Coronary artery (tissue), 2 donors: ENCODE results near the gene SPTB.

Experiments used
- DNase-seq: peaks from one replicate; pipeline ENCODE4 v3.0.0-alpha.2; 2017; ENCODE audit warnings: low spot score
- H3K27ac ChIP-seq, 2 donors: fragments of 200-600 bp; sonication (generic); one replicate each; pipeline ENCODE4 v1.5.1; 2016 to 2019
- H3K4me3 ChIP-seq: fragments of 200-600 bp; sonication (generic); 2 replicates; pipeline ENCODE4 v1.5.1; 2016; ENCODE audit warnings: mild to moderate bottlenecking, moderate library complexity
- TF ChIP-seq, protein P1 (sequence below): fragments of 200-600 bp; sonication (generic); IDR thresholded peaks from one replicate; pipeline ENCODE4 v1.5.1; 2019; ENCODE audit warnings: antibody characterized with exemption

Gene SPTB

DNA sequence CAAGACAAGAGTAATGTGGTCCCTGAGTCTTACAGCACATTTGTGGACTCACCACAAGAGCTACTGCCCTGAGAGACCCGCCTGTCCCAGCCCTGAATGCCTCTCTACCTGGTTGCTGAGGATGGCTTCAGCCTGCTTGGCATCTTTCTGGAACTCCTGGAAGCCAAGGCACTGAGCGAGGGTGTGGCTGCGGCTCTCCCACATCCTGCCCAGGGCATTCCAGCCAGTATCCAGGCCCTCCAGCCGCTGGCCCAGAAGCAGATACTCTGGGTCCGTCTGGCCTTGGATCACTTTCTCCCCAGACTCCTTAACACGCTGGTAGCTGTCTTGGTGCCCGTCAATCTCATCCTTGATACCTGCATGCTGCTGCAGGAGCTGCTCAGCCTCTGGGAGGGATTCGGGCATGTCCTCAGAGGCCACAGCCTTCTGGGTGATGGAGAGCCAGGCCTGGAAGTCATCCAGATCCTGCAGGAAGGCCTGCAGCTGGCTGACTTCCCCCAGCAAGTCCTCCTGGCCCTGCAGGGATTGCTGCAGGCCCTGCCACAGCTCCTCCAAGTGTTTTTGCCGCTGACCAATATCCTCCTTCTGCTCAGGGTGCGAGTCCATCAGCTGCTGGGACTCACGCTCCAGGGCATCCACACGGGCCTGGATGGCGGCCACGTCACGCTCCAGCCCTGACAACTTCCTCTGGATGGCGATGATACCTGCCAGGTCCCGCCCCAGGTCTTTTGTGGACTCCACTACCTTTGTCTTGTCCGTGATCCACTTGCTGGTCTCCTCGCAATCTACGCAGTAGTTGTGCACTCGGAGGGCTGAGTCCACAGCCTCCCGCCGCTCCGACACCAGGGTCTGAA, 93.2 kb downstream of the SPTB start:
- no peak for DNase-seq
- H3K4me3 ChIP-seq = no peak overlapping the region
- no peak overlapping the region for H3K27ac ChIP-seq
- TF ChIP-seq, protein P1, sequence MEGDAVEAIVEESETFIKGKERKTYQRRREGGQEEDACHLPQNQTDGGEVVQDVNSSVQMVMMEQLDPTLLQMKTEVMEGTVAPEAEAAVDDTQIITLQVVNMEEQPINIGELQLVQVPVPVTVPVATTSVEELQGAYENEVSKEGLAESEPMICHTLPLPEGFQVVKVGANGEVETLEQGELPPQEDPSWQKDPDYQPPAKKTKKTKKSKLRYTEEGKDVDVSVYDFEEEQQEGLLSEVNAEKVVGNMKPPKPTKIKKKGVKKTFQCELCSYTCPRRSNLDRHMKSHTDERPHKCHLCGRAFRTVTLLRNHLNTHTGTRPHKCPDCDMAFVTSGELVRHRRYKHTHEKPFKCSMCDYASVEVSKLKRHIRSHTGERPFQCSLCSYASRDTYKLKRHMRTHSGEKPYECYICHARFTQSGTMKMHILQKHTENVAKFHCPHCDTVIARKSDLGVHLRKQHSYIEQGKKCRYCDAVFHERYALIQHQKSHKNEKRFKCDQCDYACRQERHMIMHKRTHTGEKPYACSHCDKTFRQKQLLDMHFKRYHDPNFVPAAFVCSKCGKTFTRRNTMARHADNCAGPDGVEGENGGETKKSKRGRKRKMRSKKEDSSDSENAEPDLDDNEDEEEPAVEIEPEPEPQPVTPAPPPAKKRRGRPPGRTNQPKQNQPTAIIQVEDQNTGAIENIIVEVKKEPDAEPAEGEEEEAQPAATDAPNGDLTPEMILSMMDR = no peak

DNA sequence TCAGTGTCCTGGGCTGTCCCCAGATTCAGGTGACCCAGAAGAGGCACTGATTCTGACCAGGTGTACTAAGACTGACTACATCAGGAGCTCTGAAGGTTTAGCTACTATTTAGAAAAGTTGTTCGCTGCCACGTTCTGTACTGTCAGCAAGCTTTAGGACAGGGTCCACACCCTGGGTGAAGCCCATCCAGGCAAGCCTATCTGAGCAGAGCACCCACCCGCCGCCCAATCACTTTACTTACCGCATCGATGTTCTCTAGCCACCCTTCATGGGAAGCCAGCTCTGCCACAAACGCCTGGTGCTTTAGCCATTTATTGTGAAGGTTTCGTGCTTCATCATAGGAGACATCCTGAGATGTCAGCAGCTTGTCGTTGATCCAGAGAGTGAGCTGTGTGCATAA, 95.7 kb downstream of the SPTB start:
- no peak for DNase-seq
- TF ChIP-seq, protein P1 = no peak
- H3K4me3 ChIP-seq = no peak overlapping the region
- no peak overlapping the region for H3K27ac ChIP-seq

DNA sequence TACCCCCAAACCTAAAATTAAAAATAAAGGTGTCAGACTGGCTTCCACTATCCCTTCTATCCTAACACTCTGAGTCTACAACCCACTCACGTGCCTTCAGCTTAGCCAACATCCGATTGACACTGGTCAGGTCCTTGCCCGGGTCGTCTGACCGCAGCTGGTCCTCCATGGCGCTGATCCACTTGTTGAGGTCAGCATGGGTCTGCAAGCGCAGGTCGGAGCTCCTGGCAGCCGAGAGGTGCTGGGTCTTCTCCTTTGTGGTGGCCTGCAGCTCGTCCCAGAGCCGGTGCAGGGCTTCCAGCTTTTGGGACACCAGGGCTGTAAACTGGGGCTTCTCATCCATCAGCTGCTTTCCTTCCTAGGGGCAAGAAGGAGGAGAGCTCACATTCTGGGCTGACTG, 97.5 kb downstream of the SPTB start:
- TF ChIP-seq, protein P1 = no peak
- DNase-seq = no peak
- Histone ChIP-seq H3K4me3 (no peak overlapping the region), H3K27ac (no peak overlapping the region)

DNA sequence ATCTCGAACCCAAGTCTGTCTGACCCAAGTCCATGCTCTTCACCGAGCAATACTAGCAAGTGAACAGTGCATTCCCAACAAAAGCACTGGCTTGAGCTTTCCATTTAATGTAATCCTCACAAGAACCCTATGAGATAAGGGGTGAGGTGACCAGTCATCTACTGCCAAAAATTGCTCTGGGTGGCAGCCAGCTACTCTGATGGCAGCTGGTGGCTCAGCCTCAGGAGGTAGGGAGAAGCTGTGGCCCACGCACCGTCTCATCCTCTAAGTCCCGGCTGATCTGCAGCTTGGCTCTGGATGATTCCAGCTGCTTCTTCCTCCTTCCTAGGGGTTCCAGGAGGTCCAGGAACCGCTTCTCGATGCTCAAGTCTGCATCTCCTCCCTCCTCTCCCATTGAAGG, 100.2 kb downstream of the SPTB start:
- TF ChIP-seq, protein P1 = no peak
- no peak overlapping the region for H3K4me3 ChIP-seq
- H3K27ac ChIP-seq = no peak overlapping the region
- no peak for DNase-seq

DNA sequence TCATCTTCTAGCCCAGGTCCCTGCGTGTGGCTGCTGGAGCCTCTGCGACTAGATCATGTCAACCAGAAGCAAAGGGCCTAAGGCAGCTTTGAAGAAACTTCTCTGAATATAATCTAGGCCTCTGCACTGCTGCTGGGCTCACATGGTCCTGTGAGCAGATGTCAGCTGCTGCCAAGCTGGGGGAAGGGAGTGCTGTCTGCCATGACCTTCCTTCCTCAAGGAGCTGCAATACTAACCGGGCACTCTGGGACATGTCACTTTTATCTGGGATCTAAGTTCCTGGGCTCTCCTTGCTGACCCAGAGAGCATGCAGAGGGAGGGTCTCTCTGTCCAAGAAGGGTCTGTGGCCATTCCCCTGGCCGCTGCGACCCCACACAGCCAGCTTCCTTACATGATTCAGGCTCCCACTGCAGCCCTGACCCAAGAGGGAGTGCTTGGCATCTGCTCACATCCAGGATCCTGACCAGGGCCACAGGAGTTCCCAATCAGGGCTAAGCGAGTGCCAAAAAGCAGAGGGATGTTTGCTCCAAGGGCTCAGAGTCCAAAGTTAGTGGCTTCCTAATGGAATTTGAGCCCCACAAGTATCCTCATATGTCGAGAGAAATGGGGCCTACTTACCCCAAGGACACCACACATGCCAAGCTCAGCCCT, 101.5 kb downstream of the SPTB start:
- TF ChIP-seq, protein P1 = no peak
- H3K27ac ChIP-seq = no peak overlapping the region
- DNase-seq = no peak
- no peak overlapping the region for H3K4me3 ChIP-seq

DNA sequence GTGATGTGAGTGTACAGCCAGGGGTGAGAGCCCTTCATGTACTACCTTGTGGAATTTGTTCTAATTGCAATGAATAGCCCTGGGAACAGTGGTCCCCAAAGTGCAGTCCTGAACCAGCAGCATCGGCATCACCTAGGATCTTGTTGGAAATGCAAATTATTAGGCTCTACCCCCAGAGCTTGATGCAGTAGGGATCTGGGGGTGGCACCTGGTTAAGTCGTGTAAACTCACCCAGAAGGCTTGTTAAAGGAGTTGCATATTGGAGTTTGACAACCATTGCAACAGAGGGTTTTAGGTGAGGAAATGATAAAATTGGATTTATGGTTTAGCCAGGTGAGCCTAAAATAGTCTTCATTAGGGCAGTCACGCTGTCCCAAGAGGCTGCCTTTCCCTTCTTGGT, 102.2 kb downstream of the SPTB start:
- H3K4me3 ChIP-seq = no peak overlapping the region
- DNase-seq = no peak
- H3K27ac ChIP-seq = no peak overlapping the region
- TF ChIP-seq, protein P1 = no peak
